HepG2 (cell line): ENCODE results near the gene SMTNL1. TPM values are rescaled to one million over a fixed set of nuclear protein-coding genes. Genes with fewer than 3 reads are reported as not detected.

Experiments
- ATAC-seq: fragments of 200-7000 bp; cut with Tn5 transposase; 3 replicates; pipeline ENCODE4 v1.9.1; 2020; ENCODE audit warnings: mild to moderate bottlenecking, moderate library complexity
- BruUV-seq: library from RNA; stranded (reverse); fragments of 400-500 nt; replicated peaks from 2 replicates; lab custom pipeline; 2021; lab: Mats Ljungman, UMichigan
- CTCF ChIA-PET: fragments of 300-600 bp; formaldehyde crosslinking; extraction: SDS; loops from one replicate; lab custom pipeline; 2021; ENCODE audit warnings: low total read pairs, inconsistent platforms, low intra/inter-chr PET ratio; lab: Yijun Ruan, JAX
- POLR2A ChIA-PET: fragments of 350-600 bp; sonication (Branson Sonifier 250); formaldehyde crosslinking; loops from one replicate; lab custom pipeline; 2020; ENCODE audit warnings: antibody characterized with exemption, inconsistent platforms; lab: Yijun Ruan, JAX
- DNase-seq: peaks from one replicate; pipeline ENCODE4 v3.0.0-alpha.2; 2015; ENCODE audit warnings: low spot score
- FAIRE-seq: peaks from 3 replicates; lab custom pipeline; 2011; peaks lifted over from hg19 to GRCh38; lab: Jason Lieb, UNC
- H2AFZ ChIP-seq: one replicate; pipeline ENCODE4 v1.6.1; 2011; ENCODE audit warnings: low read length, inconsistent platforms
- H3K27ac ChIP-seq: fragments of 300-600 bp; 3 replicates; pipeline ENCODE4 v1.8.0; 2011; ENCODE audit warnings: mixed run types, mild to moderate bottlenecking, mixed read lengths, low read length, inconsistent platforms; ENCODE audit not compliant: insufficient read depth; ENCODE audit errors: extremely low read length
- H3K27me3 ChIP-seq, 2 experiments: fragments of 200-600 bp in 1 of 2; 2 replicates in 1 of 2; 3 replicates in 1 of 2; pipeline versions ENCODE4 v1.6.0 to v1.8.0; 2011; ENCODE audit warnings: low read length in 2 of 2, mild to moderate bottlenecking in 2 of 2, moderate library complexity in 2 of 2, inconsistent platforms in 1 of 2; ENCODE audit not compliant: insufficient read depth in 2 of 2, control insufficient read depth in 1 of 2
- H3K36me3 ChIP-seq, 2 experiments: fragments of 200-600 bp in 1 of 2; replicated peaks in 1 of 2; 2 replicates in 1 of 2; 3 replicates in 1 of 2; pipeline versions ENCODE4 v1.5.1 to v1.8.0; 2011; ENCODE audit warnings: low read length in 2 of 2, inconsistent platforms in 1 of 2; ENCODE audit not compliant: insufficient read depth in 2 of 2, control insufficient read depth in 1 of 2
- H3K4me1 ChIP-seq: 2 replicates; pipeline ENCODE4 v1.5.1; 2012; ENCODE audit warnings: low read length, inconsistent platforms; ENCODE audit not compliant: insufficient read depth
- H3K4me2 ChIP-seq: 2 replicates; pipeline ENCODE4 v1.6.0; 2011; ENCODE audit warnings: low read depth, low read length, inconsistent platforms
- H3K4me3 ChIP-seq, 3 experiments: fragments of 200-600 bp in 1 of 3; sonication (generic), shearing (Covaris generic) in 1 of 3; replicated peaks in 1 of 3; 2 replicates each; pipeline ENCODE4 v1.5.1; 2011 to 2016; ENCODE audit warnings: low read length in 3 of 3, inconsistent platforms in 2 of 3, low read depth in 2 of 3, mild to moderate bottlenecking in 2 of 3, control low read depth in 1 of 3, mixed read lengths in 1 of 3; ENCODE audit not compliant: insufficient read depth in 1 of 3
- H3K79me2 ChIP-seq: one replicate; pipeline ENCODE4 v1.6.1; 2011; ENCODE audit warnings: low read length, inconsistent platforms; ENCODE audit not compliant: insufficient read depth
- H3K9ac ChIP-seq: 2 replicates; pipeline ENCODE4 v1.6.0; 2011; ENCODE audit warnings: mild to moderate bottlenecking, low read depth, low read length, inconsistent platforms; ENCODE audit not compliant: insufficient read depth
- H3K9me3 ChIP-seq: 2 replicates; pipeline ENCODE4 v1.5.1; 2012; ENCODE audit warnings: mild to moderate bottlenecking, low read length
- H4K20me1 ChIP-seq: 2 replicates; pipeline ENCODE4 v1.6.0; 2011; ENCODE audit warnings: inconsistent platforms, mild to moderate bottlenecking, low read length, moderate library complexity; ENCODE audit not compliant: insufficient read depth
- BHLHE40 ChIP-seq: IDR thresholded peaks from 2 replicates; pipeline ENCODE4 v1.6.1; 2011; ENCODE audit warnings: low read length, improper control_type of control experiment
- ESRRA ChIP-seq: sonication (generic); formaldehyde crosslinking; IDR thresholded peaks from 2 replicates; pipeline ENCODE4 v1.5.1; 2020; ENCODE audit warnings: mild to moderate bottlenecking, low read depth, missing genetic modification reagents
- TBX2 ChIP-seq: sonication (generic); formaldehyde crosslinking; IDR thresholded peaks from 2 replicates; pipeline ENCODE4 v1.5.0; 2020; ENCODE audit warnings: missing genetic modification reagents, mild to moderate bottlenecking, borderline replicate concordance
- TEAD2 ChIP-seq: sonication (generic); formaldehyde crosslinking; IDR thresholded peaks from 2 replicates; pipeline ENCODE4 v1.9.0; 2021; ENCODE audit warnings: missing genetic modification reagents
- ZBTB8A ChIP-seq: sonication (generic); formaldehyde crosslinking; IDR thresholded peaks from 2 replicates; pipeline ENCODE4 v1.4.0; 2020; ENCODE audit warnings: mild to moderate bottlenecking, low read depth, missing genetic modification reagents, borderline replicate concordance
- ZNF562 ChIP-seq: sonication (generic); formaldehyde crosslinking; IDR thresholded peaks from 2 replicates; pipeline ENCODE4 v1.8.0; 2022; ENCODE audit warnings: missing genetic modification reagents, borderline replicate concordance
- WGBS: methylation state at CpG from one replicate; pipeline ENCODE4 v1.1.6; 2017; ENCODE audit warnings: low lambda C conversion rate; 5-methylcytosine and 5-hydroxymethylcytosine counted together
- in situ Hi-C: cut with HindIII; loops from 2 replicates; pipeline ENCODE4 v1.10.0; 2017; ENCODE audit warnings: low pct_unique_long_range_greater_than_20kb; ENCODE audit not compliant: extremely low pct_ligation_motif_present
- intact Hi-C: fragments of 100-400 bp; cut with micrococcal nuclease; formaldehyde crosslinking; loops from one replicate; pipeline ENCODE4 v1.10.0; 2022; ENCODE audit not compliant: unreplicated experiment
- polyA plus RNA-seq, 8 experiments: library from polyadenylated mRNA; depleted of rRNA in 3 of 8; stranded (reverse) in 7 of 8; unstranded in 1 of 8; fragments of >200 nt; fragmentation: Illumina TruSeq in 4 of 8; extraction: Trizol in 4 of 8; gene quantifications; 2 replicates each; pipeline versions ENCODE4 v1.2.1 to v1.2.3, GENCODE V29; 2011 to 2016; ENCODE audit warnings: low read depth in 4 of 8, missing spikeins in 1 of 8, mixed read lengths in 1 of 8; ENCODE audit not compliant: insufficient read depth in 1 of 8
- total RNA-seq, 5 experiments: library from RNA; depleted of rRNA; stranded (reverse); fragments of >200 nt; fragmentation: Illumina TruSeq; extraction: Trizol; gene quantifications; 2 replicates each; pipeline ENCODE4 v1.2.3, GENCODE V29; 2016; ENCODE audit warnings: low read depth in 1 of 5
- TF ChIP-seq, protein P1 (sequence below): sonication (generic); formaldehyde crosslinking; IDR thresholded peaks from 2 replicates; pipeline ENCODE4 v1.5.1; 2020; ENCODE audit warnings: missing genetic modification reagents, mild to moderate bottlenecking, borderline replicate concordance
- TF ChIP-seq, protein P2 (sequence below): sonication (generic); formaldehyde crosslinking; IDR thresholded peaks from 2 replicates; pipeline ENCODE4 v1.4.0; 2020; ENCODE audit warnings: missing genetic modification reagents, low read depth, mild to moderate bottlenecking, borderline replicate concordance
- TF ChIP-seq, protein P3 (sequence below): sonication (generic); formaldehyde crosslinking; IDR thresholded peaks from one replicate; pipeline ENCODE4 v1.5.1; 2020; ENCODE audit warnings: mild to moderate bottlenecking, missing genetic modification reagents; ENCODE audit errors: not compliant biosample characterization

The SMTNL1 gene
- total and polyA plus RNA-seq, 2 of the 13 experiments (the other 11 are each of a cell fraction or from before 2014, with no cell fraction given), result 0.04 TPM; not detected in 1

DNA sequence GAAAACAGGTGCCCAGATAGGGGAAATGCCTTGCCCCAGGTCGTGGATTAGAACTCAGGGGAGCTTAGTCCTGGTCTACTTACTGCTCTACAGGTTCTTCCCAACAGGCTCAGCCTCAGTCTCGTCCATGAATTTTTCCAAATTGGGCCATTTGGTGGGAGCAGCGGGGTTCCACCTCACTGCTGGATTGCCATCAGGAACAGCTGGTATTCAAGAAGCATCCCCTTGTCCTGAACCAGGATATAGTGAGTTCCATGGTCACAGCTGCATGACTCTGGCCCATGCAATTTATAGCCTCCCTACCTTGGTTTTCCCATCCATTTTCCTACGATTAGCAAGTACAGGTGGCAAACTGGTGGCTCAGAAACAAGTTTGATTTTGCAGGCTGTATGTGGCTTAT is 36.7 kb downstream of the SMTNL1 start:
- in situ Hi-C loops, result no loop called here
- Histone ChIP-seq H2AFZ (no peak overlapping the region), H3K9ac (no peak overlapping the region), H3K4me3 (no peak overlapping the region), H3K27ac (no peak overlapping the region), H3K79me2 (no peaks in the 10 kb centered on the region), H3K36me3 (no peaks in the 10 kb centered on the region), H3K27me3 (no peaks in the 10 kb centered on the region), H4K20me1 (no peaks in the 10 kb centered on the region), H3K4me1 (peaks cover 7% of the 10 kb centered on the region), H3K9me3 (no peaks in the 10 kb centered on the region), H3K4me2 (no peak overlapping the region)
- no TSS peak for BruUV-seq
- POLR2A ChIA-PET, result no interaction called here
- 30% methylated on average over 4 of the region's 4 CpGs for WGBS
- CTCF ChIA-PET, result no interaction called here
- ATAC-seq (no peak), DNase-seq (no peak), FAIRE-seq (no peak)
- TF ChIP-seq, protein P1, sequence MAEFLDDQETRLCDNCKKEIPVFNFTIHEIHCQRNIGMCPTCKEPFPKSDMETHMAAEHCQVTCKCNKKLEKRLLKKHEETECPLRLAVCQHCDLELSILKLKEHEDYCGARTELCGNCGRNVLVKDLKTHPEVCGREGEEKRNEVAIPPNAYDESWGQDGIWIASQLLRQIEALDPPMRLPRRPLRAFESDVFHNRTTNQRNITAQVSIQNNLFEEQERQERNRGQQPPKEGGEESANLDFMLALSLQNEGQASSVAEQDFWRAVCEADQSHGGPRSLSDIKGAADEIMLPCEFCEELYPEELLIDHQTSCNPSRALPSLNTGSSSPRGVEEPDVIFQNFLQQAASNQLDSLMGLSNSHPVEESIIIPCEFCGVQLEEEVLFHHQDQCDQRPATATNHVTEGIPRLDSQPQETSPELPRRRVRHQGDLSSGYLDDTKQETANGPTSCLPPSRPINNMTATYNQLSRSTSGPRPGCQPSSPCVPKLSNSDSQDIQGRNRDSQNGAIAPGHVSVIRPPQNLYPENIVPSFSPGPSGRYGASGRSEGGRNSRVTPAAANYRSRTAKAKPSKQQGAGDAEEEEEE (CRISPR knock-in tag), result no peak
- TF ChIP-seq TBX2 (no peak), ZNF562 (CRISPR knock-in tag) (no peak), TEAD2 (CRISPR knock-in tag) (no peak), ZBTB8A (CRISPR knock-in tag) (no peak), BHLHE40 (no peak), ESRRA (CRISPR knock-in tag) (no peak)
- TF ChIP-seq, protein P2, sequence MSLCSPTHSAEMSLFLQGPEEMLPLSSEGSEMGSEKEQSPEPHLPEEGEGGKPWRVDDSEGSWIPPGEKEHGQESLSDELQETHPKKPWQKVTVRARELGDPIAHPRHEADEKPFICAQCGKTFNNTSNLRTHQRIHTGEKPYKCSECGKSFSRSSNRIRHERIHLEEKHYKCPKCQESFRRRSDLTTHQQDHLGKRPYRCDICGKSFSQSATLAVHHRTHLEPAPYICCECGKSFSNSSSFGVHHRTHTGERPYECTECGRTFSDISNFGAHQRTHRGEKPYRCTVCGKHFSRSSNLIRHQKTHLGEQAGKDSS (CRISPR knock-in tag), result no peak
- TF ChIP-seq, protein P3, sequence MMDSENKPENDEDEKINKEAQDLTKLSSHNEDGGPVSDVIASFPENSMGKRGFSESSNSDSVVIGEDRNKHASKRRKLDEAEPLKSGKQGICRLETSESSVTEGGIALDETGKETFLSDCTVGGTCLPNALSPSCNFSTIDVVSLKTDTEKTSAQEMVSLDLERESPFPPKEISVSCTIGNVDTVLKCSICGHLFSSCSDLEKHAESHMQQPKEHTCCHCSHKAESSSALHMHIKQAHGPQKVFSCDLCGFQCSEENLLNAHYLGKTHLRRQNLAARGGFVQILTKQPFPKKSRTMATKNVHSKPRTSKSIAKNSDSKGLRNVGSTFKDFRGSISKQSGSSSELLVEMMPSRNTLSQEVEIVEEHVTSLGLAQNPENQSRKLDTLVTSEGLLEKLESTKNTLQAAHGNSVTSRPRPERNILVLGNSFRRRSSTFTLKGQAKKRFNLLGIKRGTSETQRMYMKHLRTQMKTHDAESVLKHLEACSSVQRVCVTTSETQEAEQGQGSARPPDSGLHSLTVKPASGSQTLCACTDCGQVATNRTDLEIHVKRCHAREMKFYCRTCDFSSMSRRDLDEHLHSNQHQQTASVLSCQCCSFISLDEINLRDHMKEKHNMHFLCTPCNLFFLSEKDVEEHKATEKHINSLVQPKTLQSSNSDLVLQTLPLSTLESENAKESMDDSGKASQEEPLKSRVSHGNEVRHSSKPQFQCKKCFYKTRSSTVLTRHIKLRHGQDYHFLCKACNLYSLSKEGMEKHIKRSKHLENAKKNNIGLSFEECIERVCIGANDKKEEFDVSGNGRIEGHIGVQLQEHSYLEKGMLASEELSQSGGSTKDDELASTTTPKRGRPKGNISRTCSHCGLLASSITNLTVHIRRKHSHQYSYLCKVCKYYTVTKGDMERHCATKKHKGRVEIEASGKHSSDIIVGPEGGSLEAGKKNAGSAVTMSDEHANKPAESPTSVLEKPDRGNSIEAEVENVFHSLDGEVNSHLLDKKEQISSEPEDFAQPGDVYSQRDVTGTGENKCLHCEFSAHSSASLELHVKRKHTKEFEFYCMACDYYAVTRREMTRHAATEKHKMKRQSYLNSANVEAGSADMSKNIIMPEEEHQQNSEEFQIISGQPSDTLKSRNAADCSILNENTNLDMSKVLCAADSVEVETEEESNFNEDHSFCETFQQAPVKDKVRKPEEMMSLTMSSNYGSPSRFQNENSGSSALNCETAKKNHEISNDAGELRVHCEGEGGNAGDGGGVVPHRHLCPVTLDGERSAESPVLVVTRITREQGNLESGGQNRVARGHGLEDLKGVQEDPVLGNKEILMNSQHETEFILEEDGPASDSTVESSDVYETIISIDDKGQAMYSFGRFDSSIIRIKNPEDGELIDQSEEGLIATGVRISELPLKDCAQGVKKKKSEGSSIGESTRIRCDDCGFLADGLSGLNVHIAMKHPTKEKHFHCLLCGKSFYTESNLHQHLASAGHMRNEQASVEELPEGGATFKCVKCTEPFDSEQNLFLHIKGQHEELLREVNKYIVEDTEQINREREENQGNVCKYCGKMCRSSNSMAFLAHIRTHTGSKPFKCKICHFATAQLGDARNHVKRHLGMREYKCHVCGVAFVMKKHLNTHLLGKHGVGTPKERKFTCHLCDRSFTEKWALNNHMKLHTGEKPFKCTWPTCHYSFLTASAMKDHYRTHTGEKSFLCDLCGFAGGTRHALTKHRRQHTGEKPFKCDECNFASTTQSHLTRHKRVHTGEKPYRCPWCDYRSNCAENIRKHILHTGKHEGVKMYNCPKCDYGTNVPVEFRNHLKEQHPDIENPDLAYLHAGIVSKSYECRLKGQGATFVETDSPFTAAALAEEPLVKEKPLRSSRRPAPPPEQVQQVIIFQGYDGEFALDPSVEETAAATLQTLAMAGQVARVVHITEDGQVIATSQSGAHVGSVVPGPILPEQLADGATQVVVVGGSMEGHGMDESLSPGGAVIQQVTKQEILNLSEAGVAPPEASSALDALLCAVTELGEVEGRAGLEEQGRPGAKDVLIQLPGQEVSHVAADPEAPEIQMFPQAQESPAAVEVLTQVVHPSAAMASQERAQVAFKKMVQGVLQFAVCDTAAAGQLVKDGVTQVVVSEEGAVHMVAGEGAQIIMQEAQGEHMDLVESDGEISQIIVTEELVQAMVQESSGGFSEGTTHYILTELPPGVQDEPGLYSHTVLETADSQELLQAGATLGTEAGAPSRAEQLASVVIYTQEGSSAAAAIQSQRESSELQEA (CRISPR knock-in tag), result no peak
- intact Hi-C loops, result no loop called here
